Ammon's horn (tissue), 1 donor: Measurements from ENCODE around the gene SPAG17.
"Not testable (repeated sequence)": the region's sequence is repeated elsewhere in the genome, so short reads cannot be mapped to it uniquely, and the experiment has no call there.

Source experiments
- DNase-seq: peaks from one replicate; pipeline ENCODE4 v3.0.0-alpha.2; 2016; ENCODE audit warnings: low spot score

The SPAG17 gene

GRCh38 chr1:117976381-117976780 lies 208.6 kb downstream of the SPAG17 start:
- no peak for DNase-seq

GRCh38 chr1:117971777-117972176 lies 213.3 kb downstream of the SPAG17 start:
- no peak for DNase-seq

GRCh38 chr1:117970252-117970651 lies 214.8 kb downstream of the SPAG17 start:
- no peak for DNase-seq

- DNase-seq: no peak
Measured at GRCh38 chr1:117967881-117968280, 217.1 kb downstream of the SPAG17 start.

- DNase-seq: peak; percentile 30
Measured at GRCh38 chr1:117967477-117967876, 217.6 kb downstream of the SPAG17 start.

- DNase-seq: no peak
Measured at GRCh38 chr1:117964290-117965038, 220.6 kb downstream of the SPAG17 start.

GRCh38 chr1:117959364-117959763 lies 225.7 kb downstream of the SPAG17 start:
- no peak for DNase-seq

GRCh38 chr1:117952386-117952785 lies 232.6 kb downstream of the SPAG17 start:
- no peak for DNase-seq

GRCh38 chr1:117942293-117942692 lies 242.7 kb downstream of the SPAG17 start:
- DNase-seq: no peak

- DNase-seq: no peak
Measured at GRCh38 chr1:117933769-117934168, 251.3 kb downstream of the SPAG17 start.

- no peak for DNase-seq
Measured at GRCh38 chr1:117932576-117932975, 252.5 kb downstream of the SPAG17 start.

- DNase-seq: peak; percentile 2
Measured at GRCh38 chr1:117930484-117930883, 254.5 kb downstream of the SPAG17 start.

- no peak for DNase-seq
Measured at GRCh38 chr1:117930173-117930447, 254.9 kb downstream of the SPAG17 start.

- peak; percentile 98 for DNase-seq
Measured at GRCh38 chr1:117929343-117930172, 255.5 kb downstream of the SPAG17 start, which contains the start of the genes GDAP2 and WDR3. TSS of gene GDAP2 (minus strand) at chr1:117929621. CDS start at chr1:117920357, 9,264 bp downstream. TSS of gene WDR3 (plus strand) at chr1:117929739. CDS start at chr1:117933320, 3,581 bp downstream.

GRCh38 chr1:117928881-117929342 lies 256.1 kb downstream of the SPAG17 start:
- DNase-seq: peak; percentile 69

- peak; percentile 12 for DNase-seq
Measured at GRCh38 chr1:117925981-117926380, 259.0 kb downstream of the SPAG17 start.

GRCh38 chr1:117922717-117923116 lies 262.3 kb downstream of the SPAG17 start:
- DNase-seq: not testable (repeated sequence)

GRCh38 chr1:117921991-117922390 lies 263.0 kb downstream of the SPAG17 start:
- DNase-seq: no peak

- DNase-seq: no peak
Measured at GRCh38 chr1:117919376-117919775, 265.7 kb downstream of the SPAG17 start.

GRCh38 chr1:117911051-117911450 lies 274.0 kb downstream of the SPAG17 start:
- DNase-seq: no peak

GRCh38 chr1:117905019-117905418 lies 280.0 kb downstream of the SPAG17 start:
- peak; percentile 17 for DNase-seq

GRCh38 chr1:117904485-117904884 lies 280.5 kb downstream of the SPAG17 start:
- DNase-seq: no peak
